GM19397 (cell line): ENCODE measurements around the gene CALML3.

Source experiments
- ATAC-seq: cut with Tn5 transposase; IDR thresholded peaks from one replicate; pipeline ENCODE4 v1.9.1; 2021; ENCODE audit warnings: mild to moderate bottlenecking, moderate library complexity; ENCODE audit not compliant: unreplicated experiment

CALML3 gene

GRCh38 chr10:5523796-5524574 is 776 bp upstream of the CALML3 start:
- ATAC-seq: no peak

DNA sequence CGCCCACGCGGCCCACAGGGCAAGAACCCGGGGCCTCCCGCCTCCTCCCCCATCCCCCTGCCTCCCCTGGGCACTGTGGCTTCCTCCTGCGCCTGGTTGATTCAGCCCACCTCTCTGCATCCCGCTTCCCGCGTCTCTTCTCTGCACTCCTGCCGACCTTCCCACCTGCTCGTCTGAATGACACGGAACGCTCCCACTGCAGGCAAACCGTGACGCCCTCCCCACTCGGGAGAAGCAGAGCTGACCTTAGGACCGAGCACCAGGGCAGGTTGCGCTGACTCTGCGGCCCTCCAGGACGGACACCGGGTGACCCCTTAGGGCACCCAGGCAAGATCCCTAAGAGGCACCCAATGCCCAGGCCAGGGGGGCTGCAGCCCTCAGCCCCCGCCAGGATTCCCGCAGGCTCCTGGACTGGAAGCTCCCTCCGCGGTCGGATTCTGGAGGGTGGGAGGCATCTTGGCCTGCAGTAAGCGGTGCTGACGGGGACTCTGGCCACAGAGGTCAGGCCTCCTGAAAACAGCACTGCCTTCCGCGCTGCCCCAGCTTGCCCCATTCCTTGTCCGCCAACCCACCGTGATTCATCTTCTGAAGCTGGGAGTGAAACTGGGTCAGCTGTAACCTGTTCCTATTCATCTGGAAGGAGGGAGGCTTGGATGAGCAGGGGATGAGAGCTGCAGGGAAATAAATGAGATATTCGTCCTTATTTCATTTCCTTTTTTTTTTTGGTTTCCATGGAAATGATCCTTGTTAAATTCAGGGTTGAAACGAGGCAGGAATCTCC is 990 bp downstream of the CALML3 start:
- ATAC-seq: no peak

GRCh38 chr10:5526691-5527331 is 2.0 kb downstream of the CALML3 start:
- ATAC-seq: no peak

DNA sequence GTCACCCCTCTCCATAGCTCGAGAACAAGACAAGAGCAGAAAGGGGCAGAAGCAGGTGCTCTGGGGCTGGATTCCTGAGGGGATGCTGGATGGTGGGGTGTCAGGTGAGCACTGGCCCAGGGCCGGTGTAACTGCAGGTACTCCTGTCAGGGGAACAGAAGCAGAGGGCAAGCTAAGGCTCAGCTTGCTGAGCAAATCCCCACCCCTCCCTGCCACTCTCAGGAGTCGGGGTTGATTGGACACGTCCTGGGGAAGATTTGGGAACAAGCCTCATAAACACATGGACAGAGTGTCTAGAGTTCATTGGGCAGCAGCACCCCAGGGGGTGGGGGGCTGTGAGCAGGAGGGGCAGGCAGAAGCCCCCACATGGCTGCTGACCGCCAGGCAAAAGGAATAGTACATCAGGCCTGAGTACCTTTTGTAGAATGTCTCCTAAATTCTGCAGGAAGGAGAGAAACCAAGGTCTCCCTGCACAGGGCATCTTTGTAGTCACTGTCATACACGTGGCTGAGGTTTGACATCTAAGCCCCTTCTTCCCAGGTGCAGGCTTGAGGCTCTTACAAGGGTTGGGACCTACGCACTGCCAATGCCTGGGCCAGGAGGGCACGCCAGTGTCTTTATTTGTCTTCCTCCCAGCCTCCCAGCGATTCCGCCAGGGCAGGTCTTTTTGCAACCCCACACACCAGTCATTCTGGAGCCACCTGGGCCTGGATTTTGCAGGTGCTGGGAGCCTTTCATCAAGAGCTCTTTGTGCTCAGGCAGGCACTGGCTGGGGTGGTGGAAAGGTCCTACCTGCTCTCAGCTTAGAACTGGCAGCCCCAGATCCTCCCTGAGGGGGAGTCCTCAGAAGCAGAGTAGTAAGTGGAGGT is 2.8 kb downstream of the CALML3 start:
- no peak for ATAC-seq

- no peak for ATAC-seq
Observed at GRCh38 chr10:5528989-5529701, 4.4 kb downstream of the CALML3 start.

- ATAC-seq: no peak
Observed at GRCh38 chr10:5529702-5530411, 5.1 kb downstream of the CALML3 start.

- no peak for ATAC-seq
Observed at GRCh38 chr10:5530412-5530806, 5.6 kb downstream of the CALML3 start.

- no peak for ATAC-seq
Observed at GRCh38 chr10:5530846-5531557, 6.2 kb downstream of the CALML3 start.

DNA sequence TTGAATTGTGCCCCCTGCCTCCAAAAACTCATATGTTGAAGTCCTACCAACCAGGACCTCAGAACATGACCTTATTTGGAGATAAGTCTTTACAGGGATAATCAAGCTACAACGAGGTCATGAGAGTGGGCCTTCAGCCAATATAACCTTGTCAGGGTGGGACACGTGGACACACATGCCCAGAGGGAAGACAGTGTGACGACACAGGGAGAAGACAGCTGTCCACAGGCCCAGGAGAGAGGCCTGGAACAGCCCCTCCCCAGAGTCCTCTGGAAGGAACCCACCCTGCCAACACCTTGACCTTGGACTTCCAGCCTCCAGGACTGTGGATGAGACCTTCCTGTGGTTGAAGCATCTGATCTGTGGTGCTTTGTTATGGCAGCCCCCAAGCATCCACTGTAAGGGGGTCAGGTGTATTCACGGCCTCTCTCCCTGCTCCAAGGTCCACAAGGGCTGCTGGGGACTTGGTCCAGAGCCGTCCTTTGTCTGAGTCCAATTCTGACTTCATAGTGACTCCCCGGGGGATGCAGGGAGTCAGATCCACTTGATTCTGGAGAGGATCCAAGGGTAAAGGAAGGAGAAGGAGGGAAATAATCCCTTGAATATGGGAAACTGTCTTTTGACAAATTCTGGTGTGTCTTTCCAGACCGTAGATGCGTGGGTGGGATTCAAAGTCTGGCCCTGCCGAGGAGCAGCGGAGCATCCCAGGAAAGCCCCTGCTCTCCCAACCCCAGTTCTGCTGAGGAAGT is 7.0 kb downstream of the CALML3 start:
- no peak for ATAC-seq

DNA sequence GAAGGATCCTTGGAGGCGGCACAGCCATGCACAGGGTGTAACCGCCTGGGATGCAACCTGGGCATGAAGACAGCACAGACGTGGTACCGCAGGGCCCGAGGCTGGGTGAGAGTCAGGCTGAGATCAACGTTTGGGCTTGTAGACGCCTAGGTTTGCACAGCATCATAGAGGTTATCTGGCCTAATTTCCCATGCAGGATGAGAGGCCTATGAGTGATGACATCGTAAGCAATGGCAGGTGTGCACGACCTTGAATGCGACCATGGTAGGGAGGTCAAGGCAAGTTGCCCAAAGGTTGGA is 7.5 kb downstream of the CALML3 start:
- no peak for ATAC-seq

- no peak for ATAC-seq
Observed at GRCh38 chr10:5532618-5533097, 7.9 kb downstream of the CALML3 start.

DNA sequence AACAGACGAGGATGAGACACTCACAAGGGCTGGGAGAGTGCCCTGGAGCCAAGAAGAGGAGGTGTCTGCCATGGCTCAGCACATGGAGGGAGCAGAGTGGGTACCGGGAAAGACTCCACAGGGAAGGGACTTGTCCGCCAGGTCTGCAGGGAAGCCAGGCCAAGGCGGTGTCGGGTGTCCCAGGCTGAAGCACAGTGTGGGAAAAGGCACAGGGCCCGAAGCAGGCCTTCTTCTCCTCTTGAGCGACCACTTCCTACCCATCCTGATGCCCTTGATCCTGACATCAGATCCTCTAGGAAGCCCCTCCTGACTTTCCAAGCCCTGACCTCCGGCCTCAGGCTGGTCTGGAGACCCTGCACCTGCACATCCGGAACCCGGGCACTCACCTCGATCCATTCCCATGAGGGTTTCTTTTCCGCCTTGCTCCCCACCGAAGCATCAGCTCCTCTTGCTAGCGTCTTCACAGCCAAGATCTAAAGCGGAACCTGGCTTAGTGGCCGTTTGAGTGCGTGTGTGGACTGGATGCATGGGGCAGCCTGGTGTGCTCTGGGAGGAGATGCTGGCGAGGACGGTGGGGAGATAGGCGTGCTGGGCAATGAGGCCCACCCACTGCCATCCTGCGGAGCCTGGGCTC is 8.5 kb downstream of the CALML3 start:
- ATAC-seq: no peak

DNA sequence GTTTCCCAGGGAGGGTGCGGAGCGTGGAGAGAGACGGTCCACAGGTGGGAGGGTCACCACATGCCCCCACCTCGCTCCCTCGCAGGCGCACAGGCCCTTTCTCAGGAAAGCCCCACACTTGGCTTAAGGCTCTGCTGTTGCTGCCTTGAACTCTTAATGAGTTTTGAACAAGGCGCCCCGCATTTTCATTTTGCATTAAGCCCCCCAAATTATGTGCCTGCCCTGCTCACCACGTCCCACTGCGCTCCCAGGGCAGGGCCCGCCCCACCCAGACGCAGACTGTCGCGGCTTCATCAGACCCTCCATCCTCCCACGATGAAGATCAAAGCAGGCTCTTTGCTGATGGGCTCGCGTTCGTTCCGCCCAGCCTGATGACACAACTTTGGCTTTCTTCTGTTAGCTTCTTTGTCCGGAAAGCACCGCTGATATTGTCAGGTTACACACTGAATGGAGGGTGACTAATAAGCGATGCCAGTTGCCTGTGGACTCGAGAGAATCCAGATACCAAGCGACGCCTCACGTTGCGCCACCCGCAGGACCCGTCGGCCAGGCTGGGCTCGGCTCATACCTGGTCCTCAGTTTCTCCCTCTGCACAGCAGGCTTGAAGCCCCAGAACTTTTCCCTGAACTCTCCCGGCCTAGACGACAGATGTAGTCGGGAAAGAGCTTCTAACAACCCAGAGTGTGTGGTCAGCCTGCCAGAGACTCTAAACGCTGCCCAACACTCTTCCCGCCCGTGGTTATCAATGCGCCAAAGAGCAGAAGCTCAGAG is 9.5 kb downstream of the CALML3 start:
- ATAC-seq: no peak

DNA sequence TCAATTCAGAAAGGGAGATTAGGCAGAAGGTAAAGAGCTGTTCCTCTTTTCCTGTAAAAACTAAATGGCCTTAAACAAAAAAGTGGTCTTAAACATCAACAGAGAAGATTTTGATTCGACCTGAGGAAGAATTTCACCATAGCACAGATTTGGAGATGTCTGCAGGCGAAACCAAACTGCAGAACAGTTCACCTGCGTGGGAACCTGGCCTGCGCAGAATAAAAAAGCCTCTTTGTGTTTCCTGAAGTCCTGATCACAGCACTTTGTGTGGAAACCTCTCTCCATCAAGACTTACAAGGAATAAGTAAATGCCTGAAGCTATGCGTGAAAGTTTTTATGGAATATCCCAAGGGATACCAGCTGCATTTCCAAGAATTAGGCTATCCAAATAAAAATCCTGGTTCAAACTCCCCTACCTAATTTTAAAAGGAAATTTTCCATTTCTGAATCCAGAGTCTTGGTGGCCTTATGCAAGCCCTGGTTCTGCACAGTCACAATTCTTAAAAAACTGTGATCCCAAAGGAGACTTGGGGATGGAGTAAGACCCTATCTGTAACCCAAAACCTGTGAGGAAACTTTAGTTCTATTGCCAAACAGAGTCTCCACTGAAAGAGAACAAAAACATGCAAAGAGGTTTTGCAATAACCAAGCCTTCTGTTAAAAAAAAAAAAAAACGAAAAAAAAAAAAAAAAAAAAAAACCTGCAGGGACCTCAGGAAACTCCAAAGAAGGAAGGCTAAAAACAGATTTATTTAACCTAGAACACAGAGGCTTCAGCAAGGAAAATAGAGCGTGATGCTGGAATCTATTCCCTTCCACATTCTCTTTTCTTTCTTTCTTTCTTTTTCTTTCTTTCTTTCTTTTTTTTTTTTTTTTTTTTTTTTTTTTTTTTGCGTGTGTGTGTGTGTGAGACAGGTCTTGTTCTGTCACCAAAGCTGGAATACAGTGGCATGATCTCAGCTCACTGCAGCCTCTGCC is 10.4 kb downstream of the CALML3 start:
- ATAC-seq: no peak

GRCh38 chr10:5536486-5537081 is 11.8 kb downstream of the CALML3 start:
- ATAC-seq: no peak

DNA sequence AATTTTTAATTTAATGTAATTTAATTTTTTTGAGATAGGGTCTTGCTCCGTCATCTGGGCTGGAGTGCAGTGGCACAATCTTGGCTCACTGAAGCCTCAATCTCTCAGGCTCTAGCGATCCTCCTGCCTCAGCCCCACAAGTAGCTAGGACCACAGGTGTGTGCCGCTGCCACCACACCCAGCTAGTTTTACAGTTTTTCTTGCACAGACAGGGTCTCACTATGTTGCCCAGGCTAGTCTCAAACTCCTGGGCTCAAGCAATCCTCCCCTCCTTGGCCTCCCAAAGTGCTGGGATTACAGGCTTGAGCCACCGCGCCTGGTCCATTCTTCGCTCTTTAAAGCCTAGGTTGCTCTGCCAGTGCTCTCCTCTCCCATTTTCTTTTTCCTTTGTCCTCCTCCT is 12.9 kb downstream of the CALML3 start:
- no peak for ATAC-seq
